GM18508 (cell line): ENCODE results near the gene RNASEH2A.

Experiments
- ATAC-seq: cut with Tn5 transposase; IDR thresholded peaks from one replicate; pipeline ENCODE4 v1.9.1; 2021; ENCODE audit warnings: moderate number of reproducible peaks; ENCODE audit not compliant: insufficient read depth, unreplicated experiment

Gene RNASEH2A

DNA sequence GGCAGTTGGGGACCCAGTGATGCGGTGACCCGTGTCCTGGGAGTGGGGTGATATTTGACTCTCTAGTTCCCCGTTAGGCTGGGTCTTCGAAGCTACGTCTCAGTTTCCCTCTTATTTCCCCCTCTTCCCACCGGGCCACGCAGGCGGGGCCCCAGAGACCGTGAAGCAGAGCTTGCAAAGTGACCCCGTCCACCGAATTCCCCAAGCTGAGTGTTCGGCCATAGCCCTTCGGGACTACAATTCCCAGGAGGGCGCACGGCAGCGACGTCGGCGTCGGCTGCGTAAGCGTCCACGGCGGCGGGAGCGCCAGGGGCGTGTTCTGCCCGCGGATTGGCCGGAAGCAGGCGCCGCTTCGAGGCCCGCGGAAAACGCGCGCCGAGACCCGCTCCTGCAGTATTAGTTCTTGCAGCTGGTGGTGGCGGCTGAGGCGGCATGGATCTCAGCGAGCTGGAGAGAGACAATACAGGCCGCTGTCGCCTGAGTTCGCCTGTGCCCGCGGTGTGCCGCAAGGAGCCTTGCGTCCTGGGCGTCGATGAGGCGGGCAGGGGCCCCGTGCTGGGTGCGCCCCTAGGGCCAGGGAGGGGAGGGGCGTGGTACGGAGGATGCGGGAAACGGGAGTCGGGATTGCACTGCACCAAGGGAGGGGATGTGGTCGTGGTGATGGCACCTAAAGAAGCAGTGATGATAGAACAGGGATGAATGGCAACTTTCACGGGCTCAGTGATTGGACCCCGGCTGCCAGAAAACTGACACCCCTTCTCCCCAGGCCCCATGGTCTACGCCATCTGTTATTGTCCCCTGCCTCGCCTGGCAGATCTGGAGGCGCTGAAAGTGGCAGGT is at the start of gene RNASEH2A:
RNASEH2A (plus strand) TSS at position 343 of the 840 bp plus-strand sequence; CDS start at position 433, 90 bp downstream.
- no peak for ATAC-seq

DNA sequence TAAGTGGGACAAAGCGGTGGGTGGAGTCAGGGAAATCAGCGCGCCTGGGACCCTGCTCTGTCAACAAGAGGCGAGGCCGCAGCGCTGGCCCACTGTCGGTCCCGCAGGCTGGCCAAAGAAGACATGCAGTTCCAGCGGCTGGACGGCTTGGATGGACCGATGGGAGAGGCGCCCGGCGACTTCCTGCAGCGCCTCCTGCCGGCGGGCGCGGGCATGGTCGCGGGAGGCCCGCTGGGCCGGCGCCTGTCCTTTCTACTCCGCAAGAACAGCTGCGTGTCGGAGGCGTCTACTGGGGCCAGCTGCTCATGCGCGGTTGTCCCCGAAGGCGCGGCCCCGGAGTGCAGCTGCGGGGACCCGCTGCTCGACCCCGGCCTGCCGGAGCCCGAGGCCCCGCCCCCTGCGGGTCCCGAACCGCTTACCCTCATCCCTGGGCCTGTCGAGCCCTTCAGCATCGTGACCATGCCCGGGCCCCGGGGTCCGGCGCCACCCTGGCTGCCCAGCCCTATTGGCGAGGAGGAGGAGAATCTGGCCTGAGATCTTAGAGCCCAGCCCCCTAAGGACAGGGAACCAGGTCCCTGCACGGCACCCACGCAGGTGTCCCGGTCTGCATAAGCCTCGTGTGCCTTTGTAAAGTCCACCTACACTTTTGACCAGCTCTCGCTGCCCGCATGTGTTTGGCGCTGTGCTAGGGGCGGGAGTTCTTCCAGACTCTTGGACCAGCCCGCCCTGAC is 48.7 kb upstream of the RNASEH2A start:
- no peak for ATAC-seq

DNA sequence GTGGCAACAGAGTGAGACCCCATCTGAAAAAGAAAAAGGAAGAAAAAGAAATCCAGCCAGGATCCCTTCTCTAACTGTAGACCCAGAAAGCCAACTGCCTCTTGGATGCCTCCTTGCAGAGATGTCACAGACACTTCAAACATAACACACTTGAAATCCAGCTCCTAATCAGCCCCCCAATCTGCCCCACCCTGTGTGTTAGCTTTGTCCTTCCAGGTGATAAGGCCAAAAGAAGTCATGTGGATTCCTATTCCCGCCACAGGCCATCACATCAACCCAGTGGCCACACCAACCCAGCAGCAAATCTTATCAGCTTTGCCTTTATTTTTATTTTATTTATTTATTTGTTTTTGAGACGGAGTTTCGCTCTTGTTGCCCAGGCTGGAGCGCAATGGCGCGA is 46.7 kb upstream of the RNASEH2A start:
- ATAC-seq, result no peak

DNA sequence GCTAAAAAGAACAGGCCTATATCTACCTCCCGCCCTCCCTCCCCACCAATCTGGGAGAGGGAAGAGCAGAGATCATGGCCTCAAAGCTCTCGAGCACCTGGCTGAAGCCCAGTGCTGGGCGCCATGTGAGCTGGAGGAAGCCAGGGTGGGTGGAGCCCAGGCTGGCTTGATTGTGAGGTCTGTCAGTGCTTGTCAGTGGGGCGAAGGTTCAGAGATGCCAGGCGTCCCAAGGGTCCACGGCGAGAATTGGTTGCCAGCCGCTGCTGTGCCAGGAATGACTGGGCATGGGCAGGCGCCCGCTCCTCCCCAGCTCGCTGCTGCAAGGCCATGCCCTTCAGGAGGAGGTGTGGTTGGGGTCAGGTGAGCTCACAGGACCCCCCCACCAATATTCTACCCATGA is 43.3 kb upstream of the RNASEH2A start:
- no peak for ATAC-seq

DNA sequence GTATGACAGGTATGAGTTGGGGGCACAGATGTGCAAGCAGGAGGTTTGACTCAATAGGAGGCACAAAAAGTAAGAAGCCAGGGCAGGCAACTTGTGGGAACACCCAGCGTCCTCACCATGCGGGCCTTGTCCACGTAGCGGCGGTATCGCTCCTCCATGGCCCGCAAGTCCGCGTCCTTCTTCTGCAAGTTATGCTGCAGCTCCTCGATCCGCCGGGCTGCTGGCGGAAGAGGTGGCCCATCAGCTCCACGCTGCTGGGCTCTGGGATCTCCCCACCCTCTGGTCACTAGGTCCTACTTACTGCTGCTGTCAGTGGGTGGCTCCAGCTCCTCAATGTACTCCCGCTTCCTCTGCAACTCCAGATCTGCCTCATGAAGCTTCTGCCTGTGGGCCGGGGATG is 41.7 kb upstream of the RNASEH2A start:
- ATAC-seq, result no peak

DNA sequence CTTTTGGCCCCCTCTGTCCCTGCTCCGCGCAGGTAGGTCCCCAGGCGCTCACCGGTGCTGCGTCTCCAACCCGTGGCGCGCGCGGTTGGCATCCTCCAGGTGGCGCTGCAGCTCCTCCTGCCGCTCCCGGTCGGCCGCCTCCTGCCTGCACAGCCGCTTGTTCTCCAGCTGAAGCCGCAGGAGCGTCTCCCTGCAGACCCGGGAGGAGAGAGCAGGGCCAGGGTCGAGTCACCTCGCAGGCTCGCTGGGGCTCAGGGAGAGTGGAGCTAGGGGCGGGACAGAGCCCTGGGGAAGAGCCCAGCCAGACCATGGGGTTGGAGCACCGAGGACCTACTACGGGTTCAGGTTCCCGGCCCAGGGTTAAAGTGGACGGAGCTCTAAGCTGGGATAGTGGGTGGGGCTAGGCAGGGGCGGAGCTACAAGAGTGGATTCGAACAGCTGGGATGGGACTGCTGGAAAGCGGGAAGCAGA is 40.3 kb upstream of the RNASEH2A start:
- ATAC-seq, result no peak

DNA sequence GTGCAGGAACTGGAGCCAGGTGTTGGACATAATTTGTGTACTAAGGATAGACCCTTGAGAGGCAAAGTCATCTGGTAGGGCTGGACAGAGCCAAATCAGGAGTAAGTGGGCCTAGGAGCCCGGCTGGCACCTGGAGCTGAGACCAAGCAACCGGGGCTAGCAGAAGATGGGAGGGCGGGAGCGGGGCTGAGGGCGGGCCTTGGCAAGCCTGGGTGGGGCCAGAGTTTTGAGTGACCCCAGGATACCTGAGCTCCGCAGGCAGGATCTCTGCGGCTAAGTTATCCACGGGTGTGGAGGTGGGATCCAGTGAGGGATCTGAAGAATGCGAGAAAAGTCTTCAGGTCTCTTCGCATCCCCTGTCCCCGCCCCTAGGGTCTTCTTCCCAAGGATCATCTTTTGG is 39.2 kb upstream of the RNASEH2A start:
- no peak for ATAC-seq

DNA sequence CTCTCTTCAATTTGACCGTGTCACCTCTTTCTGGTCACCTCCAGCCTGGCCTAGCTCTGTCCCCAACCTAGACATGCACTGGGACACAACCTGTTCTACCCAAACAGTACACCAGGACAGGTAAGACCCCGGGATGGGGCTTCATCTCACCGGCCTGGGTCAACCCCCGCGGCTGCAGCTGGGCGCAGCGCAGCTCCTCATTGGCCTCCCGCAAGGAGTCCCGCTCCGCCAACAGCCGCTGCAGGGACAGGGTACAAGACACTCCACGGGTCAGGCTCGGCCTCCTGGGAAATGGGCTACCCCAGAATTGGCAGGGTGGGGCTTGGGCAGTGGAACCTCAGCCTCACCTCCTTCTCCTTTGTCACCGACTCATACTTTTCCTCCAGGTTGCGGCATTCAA is 38.7 kb upstream of the RNASEH2A start:
- no peak for ATAC-seq

DNA sequence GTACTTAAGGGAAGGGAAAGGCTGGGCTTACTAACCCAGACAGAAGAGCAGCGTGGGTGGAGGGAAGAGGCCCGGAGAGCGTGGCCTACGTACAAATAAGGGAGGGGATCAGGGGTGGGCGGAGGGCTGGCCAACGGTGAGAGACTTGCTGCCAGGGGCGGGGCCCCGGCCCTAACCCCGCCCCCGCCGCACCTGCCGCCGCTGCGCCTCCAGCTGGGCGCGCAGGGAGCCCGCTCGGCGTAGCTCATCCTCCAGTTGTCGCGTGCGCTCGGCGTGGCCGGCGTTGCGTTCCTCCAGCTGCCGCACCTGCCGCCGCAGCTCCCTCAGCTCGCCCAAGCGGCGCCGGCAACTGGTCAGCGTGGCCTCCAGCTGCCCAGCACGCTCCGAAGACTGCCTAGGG is 36.7 kb upstream of the RNASEH2A start:
- no peak for ATAC-seq

DNA sequence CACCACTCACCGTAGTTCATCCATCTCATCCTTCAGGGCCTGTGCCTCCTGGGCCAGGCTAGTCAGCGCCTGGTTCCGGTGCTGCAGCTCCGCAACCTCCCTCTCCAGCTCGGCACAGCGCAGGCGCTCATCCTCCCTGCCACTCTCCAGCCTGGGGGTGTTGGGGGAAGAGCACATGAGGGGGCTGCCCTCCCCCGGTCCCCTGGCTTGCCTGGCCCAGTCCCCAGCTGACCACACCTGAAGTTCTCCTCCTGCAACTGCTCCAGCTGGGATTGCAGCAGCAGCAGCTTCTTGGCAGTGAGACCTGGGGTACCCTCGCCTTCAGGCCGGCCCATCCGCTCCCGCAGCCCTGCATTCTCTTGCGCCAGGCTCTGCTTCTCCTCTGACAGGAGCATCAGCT is 35.5 kb upstream of the RNASEH2A start:
- ATAC-seq, result no peak

DNA sequence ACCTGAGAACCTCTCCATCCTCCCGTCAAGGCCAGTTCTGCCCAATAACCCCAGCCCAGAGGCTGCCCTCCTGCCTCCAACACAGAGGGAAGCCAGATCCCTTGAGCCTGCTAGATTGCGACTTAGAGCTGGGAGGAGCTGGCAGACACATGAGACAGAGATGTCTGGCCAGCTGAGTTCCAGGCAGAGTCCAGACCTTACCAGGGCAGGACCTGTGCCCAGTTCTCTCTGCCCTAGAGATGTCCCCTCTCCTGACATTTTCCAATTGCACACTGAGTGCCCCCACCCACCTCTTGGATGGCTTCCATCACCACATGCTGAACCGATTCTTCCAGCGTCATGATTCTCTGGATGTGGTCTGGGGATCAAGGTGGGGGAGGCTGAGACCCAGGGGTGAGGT is 34.1 kb upstream of the RNASEH2A start:
- ATAC-seq, result no peak

DNA sequence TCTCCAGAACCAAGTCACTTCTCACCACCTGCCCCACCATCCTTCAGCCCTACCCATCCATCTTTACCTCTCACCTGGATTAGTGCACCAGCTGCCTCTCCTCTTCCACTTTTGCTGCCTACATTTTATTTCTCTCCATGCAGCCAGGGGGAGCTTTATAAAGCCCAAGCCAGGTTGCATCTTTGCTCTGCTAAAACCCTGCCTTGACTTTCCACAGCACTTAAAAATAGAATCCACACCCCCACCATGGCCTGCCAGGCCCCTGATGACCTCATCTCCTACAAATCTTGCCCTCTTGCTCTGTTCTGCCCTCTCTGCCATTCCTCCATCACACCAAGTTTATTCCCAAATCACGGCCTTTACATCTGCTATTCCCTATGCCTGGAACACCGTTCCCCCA is 32.8 kb upstream of the RNASEH2A start:
- no peak for ATAC-seq

DNA sequence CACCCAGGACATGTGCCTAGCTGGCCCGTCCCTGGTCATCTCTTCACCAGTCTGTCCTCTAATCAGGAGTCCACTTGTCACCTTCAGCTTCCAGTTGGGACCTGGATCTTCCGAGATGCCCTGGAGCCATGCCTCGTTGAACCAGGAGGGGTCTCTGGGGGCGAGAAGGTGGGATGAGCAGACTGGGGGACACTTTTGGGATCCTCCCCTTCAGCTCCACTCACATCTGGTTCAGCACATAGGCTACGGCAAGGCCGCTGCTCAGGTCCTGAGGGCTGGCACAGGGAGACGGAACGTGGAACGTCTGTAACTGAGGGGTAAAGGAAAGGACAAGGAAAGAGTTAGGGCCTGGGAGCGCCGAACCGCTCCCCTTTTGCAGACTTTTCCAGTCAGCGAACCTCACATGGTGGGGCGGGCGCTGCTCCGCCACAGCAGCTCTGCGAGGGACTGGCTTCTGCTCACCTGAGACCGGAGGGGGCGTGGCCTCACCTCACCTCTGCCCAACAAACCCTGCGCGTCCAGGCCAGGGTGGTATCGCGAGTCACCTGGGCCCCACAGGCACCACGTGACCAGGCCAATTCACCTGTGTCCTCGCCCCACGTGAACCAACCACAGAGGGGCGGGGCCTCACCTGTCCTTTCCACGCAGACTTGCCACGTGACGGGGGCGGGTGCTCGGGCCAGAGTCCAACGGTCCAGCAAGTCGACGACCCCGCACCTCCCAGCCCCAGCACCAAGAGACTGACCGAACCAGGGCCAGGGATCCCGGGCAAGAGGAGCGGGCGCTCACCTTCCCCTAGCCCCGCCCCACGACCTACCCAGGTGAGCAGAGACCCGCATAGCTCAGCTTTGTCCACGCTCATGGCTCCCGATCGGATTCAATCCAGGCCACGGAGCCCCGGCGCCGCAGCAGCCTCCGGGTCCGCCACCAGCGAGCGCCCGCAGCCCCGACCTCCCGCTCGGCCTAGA is 31.5 kb upstream of the RNASEH2A start, which contains the start of gene HOOK2:
HOOK2 (minus strand) TSS at position 965 of the 968 bp plus-strand sequence; CDS start at position 862, 103 bp downstream.
- ATAC-seq, result no peak

DNA sequence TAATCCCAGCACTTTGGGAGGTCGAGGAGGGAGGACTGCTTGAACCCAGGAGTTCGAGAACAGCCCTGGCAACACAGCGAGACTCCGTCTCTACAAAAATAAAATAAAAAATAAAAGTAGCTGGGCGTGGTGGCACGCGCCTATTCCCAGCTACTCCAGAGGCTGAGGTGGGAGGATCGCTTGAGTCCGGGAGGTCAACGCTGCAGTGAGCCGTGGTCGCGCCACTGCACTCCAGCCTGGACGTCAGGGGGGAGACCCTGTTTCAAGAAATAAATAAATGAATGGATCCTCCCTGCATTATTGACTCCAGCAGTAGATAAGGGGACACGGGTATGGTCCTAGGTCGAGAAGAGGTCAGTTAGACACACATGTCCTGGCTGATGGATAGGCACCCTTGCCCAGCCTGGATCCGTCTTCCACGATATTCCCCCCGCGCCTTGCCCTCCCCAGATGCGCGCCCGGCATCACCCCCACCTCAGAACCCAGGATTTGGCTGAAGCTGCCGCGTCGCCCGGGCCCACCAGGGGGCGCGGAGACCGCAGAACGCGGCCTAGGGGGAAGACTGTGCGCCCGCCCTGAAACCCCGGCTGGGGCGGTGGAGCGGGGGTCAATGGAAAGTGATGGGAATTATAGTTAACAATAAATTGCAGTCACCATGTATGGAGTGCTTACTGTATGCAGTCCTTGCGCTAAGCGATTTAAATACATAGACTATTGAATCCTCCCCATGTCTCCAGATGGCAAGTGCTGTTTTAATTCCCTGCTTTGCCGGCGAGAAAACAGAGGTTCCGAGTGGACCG is 29.0 kb upstream of the RNASEH2A start:
- no peak for ATAC-seq

DNA sequence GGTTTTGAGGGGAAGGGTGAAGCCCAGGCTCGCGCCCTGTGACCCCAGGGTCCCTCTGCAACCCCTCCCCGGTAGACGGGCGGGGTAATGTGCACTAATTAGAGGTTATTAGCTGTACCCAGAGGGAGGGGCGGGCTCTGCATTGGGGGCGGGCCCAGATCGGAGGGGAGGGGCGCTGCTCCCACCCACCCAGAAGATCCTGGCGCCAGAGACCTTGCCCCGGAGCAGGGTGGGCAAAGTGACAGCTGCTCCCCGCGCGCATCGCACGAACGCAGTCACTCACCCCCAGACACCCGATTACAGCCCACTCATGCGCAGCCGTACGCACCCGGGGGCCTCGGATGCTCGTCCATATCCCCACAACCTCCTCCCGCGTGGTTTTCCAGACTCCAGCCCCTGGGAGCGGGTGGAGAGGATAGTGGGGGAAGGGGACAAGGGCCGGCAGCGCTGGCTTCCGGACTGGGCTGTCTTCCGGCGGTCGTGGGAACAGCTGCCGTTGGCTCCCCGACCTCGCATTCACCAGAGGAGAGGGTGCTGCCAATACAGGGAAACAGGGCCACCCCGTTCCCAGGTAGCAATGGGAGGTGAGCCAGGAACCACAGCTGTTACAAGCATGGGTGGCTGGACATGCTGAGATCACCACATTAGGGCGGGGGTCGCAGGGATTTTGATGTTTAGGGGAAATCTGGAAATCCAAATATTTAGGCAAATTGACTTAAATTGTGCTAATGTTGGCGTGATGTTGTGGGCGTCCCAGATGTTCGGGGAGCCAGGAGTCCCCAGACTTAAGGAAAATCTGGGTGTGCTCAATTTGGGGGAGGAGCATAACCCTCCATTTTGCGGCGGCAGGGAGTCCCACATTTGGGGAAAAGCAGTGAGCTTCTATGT is 28.1 kb upstream of the RNASEH2A start:
- ATAC-seq, result no peak

DNA sequence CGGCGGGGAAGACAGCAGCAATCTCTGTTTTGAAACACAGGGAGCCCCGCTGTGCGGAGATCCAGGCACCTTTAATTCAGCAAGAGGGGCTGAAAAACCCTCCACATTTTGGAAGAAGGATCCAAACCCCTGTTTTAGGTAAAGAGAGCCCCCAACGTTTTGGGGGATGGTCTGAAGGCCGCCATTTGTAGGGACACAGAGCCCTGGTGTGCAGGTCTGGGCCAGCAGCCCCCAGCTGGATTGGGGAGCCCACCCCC is 27.6 kb upstream of the RNASEH2A start:
- ATAC-seq, result no peak

DNA sequence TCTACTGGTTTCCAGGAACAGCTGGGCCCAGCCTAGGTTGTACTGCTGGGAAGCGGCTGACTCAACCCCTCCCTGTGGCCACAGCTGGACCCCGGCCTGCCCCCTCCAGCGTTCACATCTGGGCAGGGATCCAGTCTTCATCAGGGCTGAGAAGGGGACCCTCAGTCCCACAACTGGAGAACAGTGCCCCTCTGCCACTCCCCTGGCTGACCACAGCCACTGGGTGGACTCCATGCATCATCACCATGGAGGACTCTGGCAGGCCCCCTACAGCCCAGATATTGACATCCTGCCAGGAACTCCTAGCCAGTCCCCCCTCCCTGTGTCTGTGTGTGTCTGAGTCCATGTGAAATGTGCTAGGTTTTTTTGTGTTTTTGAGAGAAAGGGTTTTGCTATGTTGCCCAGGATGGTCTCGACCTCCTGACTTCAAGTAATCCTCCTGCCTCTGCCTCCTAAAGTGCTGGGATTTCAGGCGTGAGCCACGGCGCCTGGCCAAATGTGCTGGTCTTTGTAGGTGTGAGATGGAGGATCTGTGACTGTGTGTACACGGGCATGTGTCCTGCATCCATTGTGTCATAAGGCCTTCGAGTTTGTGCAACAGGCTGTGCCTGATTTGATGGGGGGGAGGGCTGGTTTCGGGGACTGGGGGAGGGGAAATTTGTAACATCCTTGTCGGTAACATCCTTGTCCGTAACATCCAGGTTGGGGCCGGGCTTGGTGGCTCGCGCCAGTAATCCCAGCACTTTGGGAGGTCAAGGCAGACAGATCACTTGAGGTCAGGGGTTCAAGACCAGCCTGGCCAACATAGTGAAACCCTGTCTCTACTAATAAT is 27.0 kb upstream of the RNASEH2A start:
- ATAC-seq, result no peak

DNA sequence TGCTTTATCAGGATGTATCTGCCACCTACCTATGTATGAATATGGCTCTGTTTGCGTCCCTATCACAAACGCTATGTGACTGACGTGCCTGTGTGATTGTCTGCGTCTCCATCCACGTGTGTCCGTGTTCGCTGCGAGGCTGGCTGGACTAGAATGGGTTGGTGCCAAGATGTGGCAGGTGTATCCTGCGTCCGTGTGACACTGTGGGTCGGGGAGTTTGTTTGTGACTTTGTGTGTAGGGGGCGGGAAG is 24.3 kb upstream of the RNASEH2A start:
- ATAC-seq, result no peak
